B cell (primary cell): ENCODE measurements around the gene SLTM. TPM values are rescaled to one million over a fixed set of nuclear protein-coding genes. Genes with fewer than 3 reads are reported as not detected.

Experiments used
- ATAC-seq: fragments of 200-7000 bp; cut with Tn5 transposase; one replicate; pipeline ENCODE4 v1.10.0; 2021; ENCODE audit warnings: low read depth, mild to moderate bottlenecking, moderate number of reproducible peaks, moderate library complexity
- CTCF ChIA-PET: fragments of 350-600 bp; sonication (Branson Sonifier 250); formaldehyde crosslinking; loops from one replicate; lab custom pipeline; 2021; ENCODE audit warnings: antibody characterized with exemption, inconsistent platforms; lab: Charles Lee
- POLR2A ChIA-PET: fragments of 350-600 bp; sonication (Branson Sonifier 250); formaldehyde crosslinking; loops from one replicate; lab custom pipeline; 2021; ENCODE audit warnings: antibody characterized with exemption; lab: Charles Lee
- DNase-seq: peaks from one replicate; pipeline ENCODE4 v3.0.0; 2013
- H2AFZ ChIP-seq: 2 replicates; pipeline ENCODE4 v1.6.1; 2012; ENCODE audit warnings: mild to moderate bottlenecking, low read depth, low read length; ENCODE audit not compliant: insufficient read depth, poor library complexity, severe bottlenecking
- H3K27ac ChIP-seq, 2 donors: 1 replicate in 1 of 2; 2 replicates in 1 of 2; pipeline ENCODE4 v1.5.1; 2012 to 2013; ENCODE audit warnings: low read length in 2 of 2, mild to moderate bottlenecking in 2 of 2, moderate library complexity in 1 of 2
- H3K27me3 ChIP-seq, 4 experiments: fragments of 200-600 bp in 1 of 4; sonication (generic) in 1 of 4; replicated peaks in 1 of 4; 1 replicate in 2 of 4; 2 replicates in 2 of 4; pipeline versions ENCODE4 v1.6.1 to v1.7.0; 2013 to 2016; ENCODE audit warnings: low read length in 3 of 4, mild to moderate bottlenecking in 2 of 4, mixed read lengths in 1 of 4, moderate library complexity in 1 of 4; ENCODE audit not compliant: insufficient read depth in 4 of 4, control insufficient read depth in 3 of 4; ENCODE audit errors: control extremely low read depth in 1 of 4
- H3K36me3 ChIP-seq, 2 experiments: replicated peaks in 1 of 2; 1 replicate in 1 of 2; 2 replicates in 1 of 2; pipeline versions ENCODE4 v1.6.1 to v1.7.1; 2013; ENCODE audit warnings: low read length in 1 of 2; ENCODE audit not compliant: insufficient read depth in 2 of 2, control insufficient read depth in 1 of 2; ENCODE audit errors: control extremely low read depth in 1 of 2, extremely low read depth in 1 of 2
- H3K4me1 ChIP-seq, 2 donors: fragments of 200-600 bp in 1 of 2; sonication (generic) in 1 of 2; 1 replicate in 1 of 2; 2 replicates in 1 of 2; pipeline versions ENCODE4 v1.5.1 to v1.6.1; 2013 to 2017; ENCODE audit warnings: low read length in 2 of 2; ENCODE audit not compliant: control insufficient read depth in 2 of 2, insufficient read depth in 2 of 2
- H3K4me2 ChIP-seq: replicated peaks from 2 replicates; pipeline ENCODE3; 2012; ENCODE audit warnings: mild to moderate bottlenecking, low read depth, low read length; ENCODE audit not compliant: poor library complexity, severe bottlenecking
- H3K4me3 ChIP-seq, 5 experiments: fragments of 200-600 bp in 1 of 5; sonication (generic) in 1 of 5; 1 replicate in 3 of 5; 2 replicates in 2 of 5; pipeline versions ENCODE4 v1.5.1 to v1.7.0; 2011 to 2016; ENCODE audit warnings: low read length in 4 of 5, mild to moderate bottlenecking in 4 of 5, low read depth in 2 of 5, control low read depth in 1 of 5, moderate library complexity in 1 of 5; ENCODE audit not compliant: insufficient read depth in 1 of 5; ENCODE audit errors: control extremely low read depth in 1 of 5, extremely low read depth in 1 of 5
- H3K79me2 ChIP-seq: fragments of 200-600 bp; sonication (generic); one replicate; pipeline ENCODE4 v1.6.0; 2016; ENCODE audit warnings: low read length; ENCODE audit not compliant: control insufficient read depth, insufficient read depth
- H3K9ac ChIP-seq: fragments of 200-600 bp; sonication (generic); 2 replicates; pipeline ENCODE4 v1.6.1; 2017; ENCODE audit warnings: mild to moderate bottlenecking, low read length, moderate library complexity
- H3K9me3 ChIP-seq, 3 donors: one replicate each; pipeline versions ENCODE4 v1.6.1 to v1.7.1; 2013; ENCODE audit warnings: low read length in 2 of 3; ENCODE audit not compliant: control insufficient read depth in 2 of 3, insufficient read depth in 1 of 3; ENCODE audit errors: control extremely low read depth in 1 of 3
- H4K20me1 ChIP-seq: 2 replicates; pipeline ENCODE4 v1.6.0; 2012; ENCODE audit warnings: mild to moderate bottlenecking, low read length; ENCODE audit not compliant: insufficient read depth, control insufficient read depth, poor library complexity, severe bottlenecking
- H3K27ac Mint-ChIP-seq: one replicate; pipeline ENCODE4 v1.8.0; 2021; ENCODE audit warnings: mixed read lengths
- H3K27me3 Mint-ChIP-seq: one replicate; pipeline ENCODE4 v1.8.0; 2021; ENCODE audit warnings: mixed read lengths
- H3K4me1 Mint-ChIP-seq: one replicate; pipeline ENCODE4 v1.8.0; 2021; ENCODE audit warnings: mixed read lengths
- H3K4me3 Mint-ChIP-seq: one replicate; pipeline ENCODE4 v1.8.0; 2021; ENCODE audit warnings: mixed read lengths
- H3K9me3 Mint-ChIP-seq: one replicate; pipeline ENCODE4 v1.8.0; 2022; ENCODE audit warnings: mixed read lengths; ENCODE audit not compliant: insufficient read depth
- CTCF ChIP-seq: fragments of 200-600 bp; IDR thresholded peaks from one replicate; pipeline ENCODE4 v1.8.0; 2022; ENCODE audit warnings: antibody characterized with exemption, mild to moderate bottlenecking
- EZH2 ChIP-seq: IDR thresholded peaks from 2 replicates; pipeline ENCODE4 v1.6.1; 2012; ENCODE audit warnings: borderline replicate concordance, low read depth, mild to moderate bottlenecking, moderate library complexity, low read length; ENCODE audit not compliant: insufficient read depth, poor library complexity, severe bottlenecking
- WGBS: methylation state at CpG from one replicate; pipeline ENCODE4 v1.1.5; 2013; ENCODE audit warnings: missing lambda C conversion rate; ENCODE audit not compliant: insufficient coverage; 5-methylcytosine and 5-hydroxymethylcytosine counted together
- intact Hi-C: fragments of 100-400 bp; cut with micrococcal nuclease; formaldehyde crosslinking; loops from one replicate; pipeline ENCODE4 v1.10.0; 2022
- polyA plus RNA-seq: library from polyadenylated mRNA; depleted of rRNA; stranded (reverse); fragments of >200 nt; gene quantifications from 2 replicates; pipeline ENCODE4 v1.2.3, GENCODE V29; 2012
- total RNA-seq, 2 donors: library from RNA; stranded (reverse); fragments of 120-200 nt in 1 of 2; gene quantifications; 1 replicate in 1 of 2; 2 replicates in 1 of 2; pipeline versions ENCODE4 v1.2.3 to v1.2.4, GENCODE V29; 2013 to 2022

The SLTM gene
- total and polyA plus RNA-seq, 2 donors (not counting 1 experiment from before 2014, with no cell fraction given), result 83.2 to 183 TPM

GRCh38 chr15:58923696-58924300, 9.7 kb downstream of the SLTM start:
- Mint-ChIP-seq H3K27ac (no peak overlapping the region), H3K4me1 (peaks cover 28% of the 10 kb centered on the region), H3K9me3 (no peaks in the 10 kb centered on the region), H3K27me3 (no peaks in the 10 kb centered on the region), H3K4me3 (no peak overlapping the region)
- H3K9ac ChIP-seq, result no peak overlapping the region
- H4K20me1 ChIP-seq, result peaks cover 57% of the 10 kb centered on the region
- peaks cover 93% of the 10 kb centered on the region for H3K79me2 ChIP-seq
- WGBS, result 96% methylated on average over 4 of the region's 10 CpGs
- no peak overlapping the region for H2AFZ ChIP-seq
- intact Hi-C loops, result no loop called here
- H3K4me3 ChIP-seq, result no peak overlapping the region
- ChIA-PET POLR2A (no interaction called here), CTCF (interaction anchor here (1.2 kb wide), 1 partner anchor 609 kb away, joined by 3 read pairs; no protein-coding TSS in a partner anchor)
- ATAC-seq, result no peak
- DNase-seq, result no peak
- no peaks in the 10 kb centered on the region for H3K27me3 ChIP-seq
- H3K4me1 ChIP-seq, result peaks cover 11% of the 10 kb centered on the region in 2 donors
- peaks cover 5 to 50% of the 10 kb centered on the region in 2 experiments for H3K36me3 ChIP-seq
- TF ChIP-seq EZH2 (no peak), CTCF (no peak)
- no peaks in the 10 kb centered on the region for H3K9me3 ChIP-seq
- no peak overlapping the region for H3K4me2 ChIP-seq
- H3K27ac ChIP-seq, result no peak overlapping the region

DNA sequence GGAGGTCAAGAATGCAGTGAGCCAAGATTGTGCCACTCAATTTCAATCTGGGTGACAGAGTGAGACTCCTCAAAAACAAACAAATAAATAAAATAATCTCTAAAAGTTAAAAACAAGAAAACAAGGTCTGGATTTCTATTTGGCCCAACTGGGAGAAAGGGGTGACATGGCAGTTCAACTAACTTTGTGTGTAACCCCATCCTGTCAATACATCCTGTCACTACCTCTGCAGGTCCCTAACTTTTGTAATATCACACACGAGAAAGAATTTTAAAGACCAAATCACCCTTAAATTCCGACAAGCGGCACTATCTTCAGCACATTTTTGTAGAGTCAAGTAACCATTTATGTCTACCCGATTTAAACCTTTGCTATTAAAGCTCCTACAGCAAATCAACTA, 10.2 kb downstream of the SLTM start:
- Histone ChIP-seq H3K4me2 (no peak overlapping the region), H3K9ac (no peak overlapping the region), H3K27ac (no peak overlapping the region), H4K20me1 (peaks cover 52% of the 10 kb centered on the region), H3K9me3 (no peaks in the 10 kb centered on the region), H3K79me2 (peaks cover 93% of the 10 kb centered on the region), H3K4me1 (peaks cover 11% of the 10 kb centered on the region in 2 donors), H2AFZ (no peak overlapping the region), H3K4me3 (no peak overlapping the region), H3K36me3 (peaks cover 5 to 46% of the 10 kb centered on the region in 2 experiments), H3K27me3 (no peaks in the 10 kb centered on the region)
- ATAC-seq (no peak), DNase-seq (no peak)
- Mint-ChIP-seq H3K4me1 (peaks cover 29% of the 10 kb centered on the region), H3K27me3 (no peaks in the 10 kb centered on the region), H3K4me3 (no peak overlapping the region), H3K9me3 (no peaks in the 10 kb centered on the region), H3K27ac (no peak overlapping the region)
- ChIA-PET POLR2A (no interaction called here), CTCF (interaction anchor here (1.2 kb wide), 1 partner anchor 610 kb away, joined by 3 read pairs; no protein-coding TSS in a partner anchor)
- intact Hi-C loops, result no loop called here
- TF ChIP-seq CTCF (no peak), EZH2 (no peak)
- WGBS, result 94% methylated on average over 4 of the region's 4 CpGs
